ENCODE measurements around the gene FAHD2B. TPM values are rescaled to one million over a fixed set of nuclear protein-coding genes. Genes with fewer than 3 reads are reported as not detected.
"Not testable (repeated sequence)": the region's sequence is repeated elsewhere in the genome, so short reads cannot be mapped to it uniquely, and the experiment has no call there.

FAHD2B gene
- total RNA-seq, 1 experiment from 2014 or later = 34.5 TPM

DNA sequence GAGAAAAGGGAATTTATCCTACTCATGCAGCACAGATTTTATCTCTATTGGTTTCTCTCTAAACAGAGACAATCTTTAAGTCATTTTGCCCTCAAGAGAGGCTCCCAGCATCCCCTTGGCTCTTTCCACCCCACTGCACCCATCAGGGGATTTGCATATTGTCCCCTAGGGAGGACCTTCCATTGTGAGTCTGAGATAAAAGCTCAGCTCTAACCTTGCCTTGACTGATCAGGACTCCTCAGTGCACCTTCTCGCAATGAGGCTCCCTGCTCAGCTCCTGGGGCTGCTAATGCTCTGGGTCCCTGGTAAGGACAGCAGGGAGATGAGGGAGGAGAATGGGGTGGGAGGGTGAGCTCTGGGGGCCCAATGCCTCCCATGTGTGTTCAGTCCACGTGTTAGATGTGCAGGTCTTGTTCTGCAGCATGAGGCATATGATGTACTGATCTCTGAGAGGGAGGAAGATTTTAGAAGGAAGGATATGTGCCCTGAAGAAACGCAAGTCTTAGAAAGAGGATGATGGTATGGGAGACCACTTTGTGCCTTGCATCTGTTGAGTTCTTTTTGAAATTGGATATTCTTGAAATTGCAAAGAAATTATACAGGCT is 48.7 kb downstream of the FAHD2B start:
- H3K9me3 Mint-ChIP-seq; H2BK15ac ChIP-seq (ENCODE audit: low read depth, low read length); H3K79me2 ChIP-seq (ENCODE audit: insufficient read depth, low read length); H2BK20ac ChIP-seq (ENCODE audit: low read depth, low read length, poor library complexity, severe bottlenecking); H2BK120ac ChIP-seq (ENCODE audit: low read depth, low read length, poor library complexity, severe bottlenecking); H3K4ac ChIP-seq (ENCODE audit: low read depth, low read length); H3K4me1 ChIP-seq (ENCODE audit: insufficient read depth, low read length); H3K27me3 ChIP-seq (ENCODE audit: insufficient read depth, low read length); H3K56ac ChIP-seq (ENCODE audit: insufficient read length, low read depth, low read length); H4K20me1 ChIP-seq (ENCODE audit: control insufficient read depth, insufficient read depth, insufficient read length); H2AFZ ChIP-seq (ENCODE audit: low read length); H3K4me3 Mint-ChIP-seq; H3K27ac ChIP-seq (ENCODE audit: insufficient read length, low read depth, low read length); H2BK12ac ChIP-seq (ENCODE audit: insufficient read length, low read depth, low read length); H3K4me2 ChIP-seq (ENCODE audit: insufficient read depth, insufficient read length, low read length); H2AK5ac ChIP-seq (ENCODE audit: insufficient read length, low read length); H3K23me2 ChIP-seq (ENCODE audit: insufficient read length, low read depth, low read length, poor library complexity, severe bottlenecking); H3T11ph ChIP-seq (ENCODE audit: low read length); DNase-seq; H3K79me1 ChIP-seq (ENCODE audit: insufficient read depth, low read depth, low read length, poor library complexity, severe bottlenecking); H3K27ac Mint-ChIP-seq; H3K36me3 Mint-ChIP-seq (ENCODE audit: insufficient read depth in 1 of 3, low read depth in 3 of 3); H4K5ac ChIP-seq (ENCODE audit: insufficient read length, low read depth, low read length); H3K18ac ChIP-seq (ENCODE audit: insufficient read length, low read depth, low read length); H3K14ac ChIP-seq (ENCODE audit: insufficient read depth, low read length); H4K91ac ChIP-seq (ENCODE audit: insufficient read length, low read depth, low read length); H3K9me3 ChIP-seq (ENCODE audit: control insufficient read depth, low read depth, low read length); H3K23ac ChIP-seq (ENCODE audit: insufficient read length, low read depth, low read length); H4K8ac ChIP-seq (replicated peaks; ENCODE audit: insufficient read length, low read depth, low read length); H3K27me3 Mint-ChIP-seq (ENCODE audit: low read depth); H2BK5ac ChIP-seq (ENCODE audit: insufficient read length, low read length); H3K9ac ChIP-seq (ENCODE audit: extremely low read depth, insufficient read length, low read length): not testable (repeated sequence)
- no CpG with 5 or more reads among the region's 3 CpGs for WGBS (ENCODE audit: extremely low coverage, insufficient read length, low lambda C conversion rate)
- peaks cover 10 to 15% of the 10 kb centered on the region in 2 experiments for H3K4me1 Mint-ChIP-seq

Other genes starting within 250 kb of the FAHD2B start
- 13.0 and 13.9 TPM in 2 replicates for gene ANKRD39, start 236.9 kb downstream of the FAHD2B start, total RNA-seq (2021)
- gene SEMA4C, start 224.8 kb downstream of the FAHD2B start, total RNA-seq (2021) = 81.6 and 87.2 TPM in 2 replicates
- 0.24 and 0.39 TPM in 2 replicates for gene FAM178B, start 108.3 kb downstream of the FAHD2B start, total RNA-seq (2021)
- gene ANKRD36, start 18.3 kb upstream of the FAHD2B start, total RNA-seq (2021) = 9.1 and 9.8 TPM in 2 replicates